Adipocyte (in vitro differentiated cells): ENCODE measurements around the gene CPSF3.
A peak's percentile ranks its signal among the peaks of the same experiment; 100 is the strongest.
"Not testable (repeated sequence)": the region's sequence is repeated elsewhere in the genome, so short reads cannot be mapped to it uniquely, and the experiment has no call there.

Experiments used
- DNase-seq: peaks from one replicate; pipeline ENCODE4 v3.0.0-alpha.2; 2015; ENCODE audit warnings: low read depth
- H3K27me3 ChIP-seq: replicated peaks from 2 replicates; pipeline ENCODE4 v1.7.0; 2013; ENCODE audit warnings: mild to moderate bottlenecking, low read length, moderate library complexity; ENCODE audit not compliant: control insufficient read depth, insufficient read depth
- H3K36me3 ChIP-seq: 2 replicates; pipeline ENCODE4 v1.7.0; 2013; ENCODE audit warnings: low read length, mild to moderate bottlenecking, moderate library complexity; ENCODE audit not compliant: control insufficient read depth, insufficient read depth, severe bottlenecking
- H3K4me1 ChIP-seq: 2 replicates; pipeline ENCODE4 v1.7.0; 2013; ENCODE audit warnings: mild to moderate bottlenecking, low read length, moderate library complexity; ENCODE audit not compliant: control insufficient read depth, insufficient read depth
- H3K4me3 ChIP-seq: 2 replicates; pipeline ENCODE4 v1.7.0; 2013; ENCODE audit warnings: mild to moderate bottlenecking, low read length, moderate library complexity
- H3K9ac ChIP-seq: 2 replicates; pipeline ENCODE4 v1.7.0; 2013; ENCODE audit warnings: mild to moderate bottlenecking, low read length, moderate library complexity
- H3K9me3 ChIP-seq: 2 replicates; pipeline ENCODE4 v1.7.0; 2013; ENCODE audit warnings: mild to moderate bottlenecking, low read length, moderate library complexity; ENCODE audit not compliant: control insufficient read depth

Gene CPSF3

GRCh38 chr2:9494081-9494480 lies 70.6 kb downstream of the CPSF3 start:
- Histone ChIP-seq H3K4me3 (no peak overlapping the region), H3K27me3 (no peaks in the 10 kb centered on the region), H3K36me3 (peaks cover 88% of the 10 kb centered on the region), H3K4me1 (peaks cover 28% of the 10 kb centered on the region), H3K9ac (no peak overlapping the region), H3K9me3 (no peaks in the 10 kb centered on the region)
- DNase-seq: no peak

GRCh38 chr2:9497017-9497416 lies 73.6 kb downstream of the CPSF3 start:
- peaks cover 89% of the 10 kb centered on the region for H3K36me3 ChIP-seq
- H3K4me1 ChIP-seq: peaks cover 23% of the 10 kb centered on the region
- no peak for DNase-seq
- no peak overlapping the region for H3K9ac ChIP-seq
- no peaks in the 10 kb centered on the region for H3K9me3 ChIP-seq
- no peak overlapping the region for H3K4me3 ChIP-seq
- H3K27me3 ChIP-seq: no peaks in the 10 kb centered on the region

- no peak overlapping the region for H3K4me3 ChIP-seq
- H3K9me3 ChIP-seq: no peaks in the 10 kb centered on the region
- H3K36me3 ChIP-seq: peaks cover 86% of the 10 kb centered on the region
- no peak overlapping the region for H3K9ac ChIP-seq
- H3K4me1 ChIP-seq: peaks cover 14% of the 10 kb centered on the region
- H3K27me3 ChIP-seq: no peaks in the 10 kb centered on the region
- DNase-seq: peak; percentile 19
Measured at GRCh38 chr2:9498210-9498609, 74.8 kb downstream of the CPSF3 start.

GRCh38 chr2:9508931-9509330 lies 85.5 kb downstream of the CPSF3 start:
- peak; percentile 25 for DNase-seq
- Histone ChIP-seq H3K36me3 (peaks cover 57% of the 10 kb centered on the region), H3K9ac (peak overlapping the region; percentile 43), H3K9me3 (no peaks in the 10 kb centered on the region), H3K27me3 (no peaks in the 10 kb centered on the region), H3K4me3 (no peak overlapping the region), H3K4me1 (peaks cover 17% of the 10 kb centered on the region)

- not testable (repeated sequence) for H3K9ac ChIP-seq, H3K27me3 ChIP-seq, H3K9me3 ChIP-seq, H3K4me3 ChIP-seq, DNase-seq
- Histone ChIP-seq H3K36me3 (peaks cover 69% of the 10 kb centered on the region), H3K4me1 (peaks cover 12% of the 10 kb centered on the region)
Measured at GRCh38 chr2:9513946-9514345, 90.5 kb downstream of the CPSF3 start.

GRCh38 chr2:9517118-9517782 lies 93.8 kb downstream of the CPSF3 start:
- H3K9me3 ChIP-seq: no peaks in the 10 kb centered on the region
- H3K9ac ChIP-seq: no peak overlapping the region
- DNase-seq: no peak
- no peaks in the 10 kb centered on the region for H3K27me3 ChIP-seq
- no peaks in the 10 kb centered on the region for H3K4me1 ChIP-seq
- H3K4me3 ChIP-seq: no peak overlapping the region
- H3K36me3 ChIP-seq: peaks cover 85% of the 10 kb centered on the region

- Histone ChIP-seq H3K9me3 (no peaks in the 10 kb centered on the region), H3K9ac (no peak overlapping the region), H3K4me1 (no peaks in the 10 kb centered on the region), H3K27me3 (no peaks in the 10 kb centered on the region), H3K4me3 (no peak overlapping the region), H3K36me3 (peaks cover 84% of the 10 kb centered on the region)
- DNase-seq: peak; percentile 24
Measured at GRCh38 chr2:9518163-9518562, 94.7 kb downstream of the CPSF3 start.

- Histone ChIP-seq H3K36me3 (peaks cover 85% of the 10 kb centered on the region), H3K9me3 (no peaks in the 10 kb centered on the region), H3K9ac (no peak overlapping the region), H3K4me1 (no peaks in the 10 kb centered on the region), H3K27me3 (no peaks in the 10 kb centered on the region), H3K4me3 (no peak overlapping the region)
- no peak for DNase-seq
Measured at GRCh38 chr2:9518780-9519179, 95.3 kb downstream of the CPSF3 start.

GRCh38 chr2:9519250-9519649 lies 95.8 kb downstream of the CPSF3 start:
- Histone ChIP-seq H3K9ac (no peak overlapping the region), H3K4me3 (no peak overlapping the region), H3K4me1 (no peaks in the 10 kb centered on the region), H3K36me3 (peaks cover 89% of the 10 kb centered on the region), H3K27me3 (no peaks in the 10 kb centered on the region), H3K9me3 (no peaks in the 10 kb centered on the region)
- no peak for DNase-seq
